ENCODE results near the gene GNPDA1. TPM values are rescaled to one million over a fixed set of nuclear protein-coding genes. Genes with fewer than 3 reads are reported as not detected.
A peak's percentile ranks its signal among the peaks of the same experiment; 100 is the strongest.

Gene GNPDA1
- total RNA-seq, 2 donors from 2014 or later = 11.4 to 42.2 TPM

DNA sequence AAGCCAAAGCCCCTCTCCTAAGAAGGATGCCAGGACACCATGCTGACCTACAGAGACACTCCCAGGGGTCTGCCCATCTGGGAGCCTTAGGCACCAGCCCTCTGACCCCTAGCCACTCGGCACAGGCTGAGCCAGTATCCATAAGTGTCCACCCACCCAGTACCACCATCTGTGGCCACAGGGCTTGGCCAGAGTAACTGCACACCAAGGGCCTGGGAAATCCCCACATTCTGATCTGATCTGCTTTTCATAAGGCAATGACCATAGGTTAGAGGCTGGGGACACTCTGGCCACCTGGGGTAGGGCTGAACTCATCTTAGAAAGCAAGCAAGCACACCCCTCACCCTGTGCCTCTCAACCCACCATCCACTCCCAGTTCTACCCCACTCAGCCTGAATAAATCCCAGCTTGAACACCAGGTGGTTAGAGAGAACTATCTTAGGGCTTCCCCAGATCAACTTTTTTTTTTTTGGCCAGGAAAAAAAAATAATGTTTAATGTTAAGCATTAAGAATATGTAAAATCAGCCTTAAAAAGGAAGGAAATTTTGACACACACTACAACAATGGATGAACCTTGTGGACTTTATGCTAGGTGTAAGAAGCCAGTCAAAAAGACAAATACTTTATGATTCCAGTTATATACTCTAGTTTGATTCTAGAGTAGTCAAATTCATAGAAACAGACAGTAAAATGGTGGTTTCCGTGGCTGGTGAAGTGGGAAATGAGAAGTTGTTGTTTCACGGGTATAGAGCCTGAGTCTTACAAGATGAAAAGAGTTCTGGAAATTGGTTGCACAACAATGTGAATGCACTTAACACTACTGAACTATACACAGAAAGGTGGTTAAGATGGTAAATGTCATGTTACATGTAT lies 6.2 kb downstream of the GNPDA1 start:
- WGBS, 2 donors = 69 to 81% methylated on average over 2 to 3 of the region's 3 CpGs
- Histone ChIP-seq H3K27me3 (no peaks in the 10 kb centered on the region), H3K4me3 (no peak overlapping the region), H3K27ac (no peak overlapping the region), H3K36me3 (replicated peaks in 1 of 2; ENCODE audit: insufficient read depth in 1 of 2, low read depth in 2 of 2) (peaks cover 0 to 11% of the 10 kb centered on the region in 2 donors), H3K9me3 (no peaks in the 10 kb centered on the region), H3K4me1 (peaks cover under 1% of the 10 kb centered on the region)
- intact Hi-C loops (cut with DNase I) = loop anchor here (10.0 kb wide), 1 partner anchor 138 kb away; no protein-coding TSS in a partner anchor
- ATAC-seq (no peak), DNase-seq (no peak)
- no peak for TF ChIP-seq POLR2A (IDR thresholded peaks at IDR 0.05)
- TF ChIP-seq, protein P1, sequence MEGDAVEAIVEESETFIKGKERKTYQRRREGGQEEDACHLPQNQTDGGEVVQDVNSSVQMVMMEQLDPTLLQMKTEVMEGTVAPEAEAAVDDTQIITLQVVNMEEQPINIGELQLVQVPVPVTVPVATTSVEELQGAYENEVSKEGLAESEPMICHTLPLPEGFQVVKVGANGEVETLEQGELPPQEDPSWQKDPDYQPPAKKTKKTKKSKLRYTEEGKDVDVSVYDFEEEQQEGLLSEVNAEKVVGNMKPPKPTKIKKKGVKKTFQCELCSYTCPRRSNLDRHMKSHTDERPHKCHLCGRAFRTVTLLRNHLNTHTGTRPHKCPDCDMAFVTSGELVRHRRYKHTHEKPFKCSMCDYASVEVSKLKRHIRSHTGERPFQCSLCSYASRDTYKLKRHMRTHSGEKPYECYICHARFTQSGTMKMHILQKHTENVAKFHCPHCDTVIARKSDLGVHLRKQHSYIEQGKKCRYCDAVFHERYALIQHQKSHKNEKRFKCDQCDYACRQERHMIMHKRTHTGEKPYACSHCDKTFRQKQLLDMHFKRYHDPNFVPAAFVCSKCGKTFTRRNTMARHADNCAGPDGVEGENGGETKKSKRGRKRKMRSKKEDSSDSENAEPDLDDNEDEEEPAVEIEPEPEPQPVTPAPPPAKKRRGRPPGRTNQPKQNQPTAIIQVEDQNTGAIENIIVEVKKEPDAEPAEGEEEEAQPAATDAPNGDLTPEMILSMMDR (IDR thresholded peaks at IDR 0.05) = no peak

DNA sequence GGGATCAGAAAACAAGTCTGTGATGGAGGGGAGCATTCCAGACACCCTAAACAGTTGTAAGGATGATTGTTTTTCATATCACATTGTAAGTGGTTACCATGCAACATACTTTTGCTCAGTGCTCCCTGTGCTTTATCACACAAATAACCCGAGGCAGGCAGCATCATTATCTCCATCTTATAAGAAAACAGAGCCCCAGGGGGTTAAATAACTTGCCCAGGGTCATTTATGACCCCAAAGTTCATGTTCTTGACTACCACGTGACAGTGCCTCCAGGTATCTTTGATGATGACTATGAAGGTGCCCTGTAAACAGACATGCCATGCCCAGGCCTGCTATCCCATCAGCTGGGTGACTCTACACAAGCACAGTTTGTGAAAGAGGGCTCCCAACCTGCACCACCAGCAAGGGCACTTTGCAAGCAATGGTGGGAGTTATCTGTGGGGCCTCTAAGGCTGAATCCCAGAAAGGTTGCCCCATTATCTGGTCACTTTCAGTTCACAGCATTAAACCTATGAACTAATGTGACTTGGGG lies 9.5 kb downstream of the GNPDA1 start:
- intact Hi-C loops (cut with DNase I) = loop anchor here (10.0 kb wide), 1 partner anchor 141 kb away; no protein-coding TSS in a partner anchor
- Histone ChIP-seq H3K27ac (no peak overlapping the region), H3K4me1 (no peaks in the 10 kb centered on the region), H3K4me3 (no peak overlapping the region), H3K27me3 (no peaks in the 10 kb centered on the region), H3K9me3 (no peaks in the 10 kb centered on the region), H3K36me3 (replicated peaks in 1 of 2; ENCODE audit: insufficient read depth in 1 of 2, low read depth in 2 of 2) (peaks cover 0 to 11% of the 10 kb centered on the region in 2 donors)
- no peak for ATAC-seq
- no peak for DNase-seq
- WGBS, 2 donors = 47 to 58% methylated on average over 2 of the region's 2 CpGs
- TF ChIP-seq POLR2A (IDR thresholded peaks at IDR 0.05) = no peak
- TF ChIP-seq, protein P1 (IDR thresholded peaks at IDR 0.05) = no peak

DNA sequence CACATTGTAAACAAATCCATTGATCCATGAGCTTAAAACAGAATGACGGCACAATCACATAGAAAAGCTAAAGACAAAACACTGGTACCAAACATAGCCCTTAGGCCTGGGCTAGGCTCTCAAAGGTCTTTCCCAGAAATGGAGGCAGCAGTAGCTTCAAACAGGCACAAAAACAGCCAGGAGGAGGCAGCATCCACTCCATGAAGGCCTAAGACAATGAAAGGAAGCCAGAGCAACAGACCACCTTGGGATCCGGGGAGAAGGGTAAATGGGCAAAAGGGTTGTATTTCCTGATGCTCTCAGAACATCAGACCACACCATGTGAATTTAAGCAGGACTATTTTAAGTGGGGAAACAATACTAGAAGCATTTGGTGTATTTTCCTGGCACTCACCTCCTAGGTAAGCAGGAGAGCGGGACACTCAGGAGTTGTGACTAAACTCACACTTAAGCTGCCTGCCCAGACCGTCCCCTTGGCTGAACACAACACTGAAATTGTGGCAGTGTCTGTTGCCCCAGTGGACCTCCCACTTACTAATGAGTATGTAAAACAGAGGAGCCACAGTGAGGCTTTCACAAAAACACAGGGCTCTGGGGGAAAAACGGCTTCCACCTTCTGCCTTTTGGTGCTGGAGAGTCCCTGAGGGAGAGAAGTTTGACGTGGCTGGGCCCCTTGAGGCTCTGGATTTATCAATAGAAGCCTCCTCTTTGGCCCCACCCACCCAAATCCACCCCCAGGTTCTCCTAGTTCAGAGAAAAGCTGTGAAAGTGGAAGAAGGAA lies 11.9 kb downstream of the GNPDA1 start:
- intact Hi-C loops (cut with DNase I) = loop anchor here (10.0 kb wide), 1 partner anchor 144 kb away; no protein-coding TSS in a partner anchor
- WGBS, 2 donors = 80 to 82% methylated on average over 6 of the region's 6 CpGs
- Histone ChIP-seq H3K27me3 (no peaks in the 10 kb centered on the region), H3K36me3 (replicated peaks in 1 of 2; ENCODE audit: insufficient read depth in 1 of 2, low read depth in 2 of 2) (peaks cover 0 to 11% of the 10 kb centered on the region in 2 donors), H3K9me3 (no peaks in the 10 kb centered on the region), H3K4me1 (no peaks in the 10 kb centered on the region), H3K4me3 (no peak overlapping the region), H3K27ac (no peak overlapping the region)
- DNase-seq (no peak), ATAC-seq (no peak)
- no peak for TF ChIP-seq POLR2A (IDR thresholded peaks at IDR 0.05)
- TF ChIP-seq, protein P1 (IDR thresholded peaks at IDR 0.05) = peak in 1 of 7 experiments; percentile 9

DNA sequence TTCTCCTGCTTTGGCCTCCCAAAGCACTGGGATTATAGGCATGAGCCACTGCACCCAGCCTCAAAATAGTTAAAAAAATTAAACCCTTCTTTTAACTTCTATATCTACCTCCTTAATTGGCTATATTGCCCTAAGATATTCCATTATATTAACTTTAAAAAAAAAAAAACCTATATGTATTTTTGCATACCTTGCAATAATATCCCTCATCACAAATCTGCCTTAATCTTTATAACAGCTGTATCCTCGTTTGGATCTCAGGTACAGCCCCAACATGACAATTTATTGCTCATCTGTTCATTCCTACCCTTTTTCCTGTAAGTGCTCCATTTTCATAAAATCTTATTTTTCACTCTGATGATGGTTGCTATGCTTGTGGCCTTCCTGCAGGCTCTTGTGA lies 12.7 kb downstream of the GNPDA1 start:
- Histone ChIP-seq H3K27me3 (no peaks in the 10 kb centered on the region), H3K4me3 (no peak overlapping the region), H3K4me1 (no peaks in the 10 kb centered on the region), H3K36me3 (replicated peaks in 1 of 2; ENCODE audit: insufficient read depth in 1 of 2, low read depth in 2 of 2) (peaks cover 0 to 11% of the 10 kb centered on the region in 2 donors), H3K9me3 (no peaks in the 10 kb centered on the region), H3K27ac (no peak overlapping the region)
- 45 to 46% methylated on average over 1 of the region's 1 CpG for WGBS, 2 donors
- TF ChIP-seq, protein P1 (IDR thresholded peaks at IDR 0.05) = no peak
- no peak for TF ChIP-seq POLR2A (IDR thresholded peaks at IDR 0.05)
- ATAC-seq = no peak
- DNase-seq = no peak
- intact Hi-C loops (cut with DNase I) = loop anchor here (10.0 kb wide), 1 partner anchor 145 kb away; no protein-coding TSS in a partner anchor

Data from body of pancreas (tissue), 4 donors.